GM12878 (cell line): ENCODE data around the gene CS. TPM values are rescaled to one million over a fixed set of nuclear protein-coding genes. Genes with fewer than 3 reads are reported as not detected.

Experiments used
- ATAC-seq: fragments of 200-7000 bp; cut with Tn5 transposase; 3 replicates; pipeline ENCODE4 v1.9.1; 2020; ENCODE audit warnings: mild to moderate bottlenecking, moderate library complexity
- BruUV-seq: library from RNA; stranded (reverse); fragments of 400-500 nt; replicated peaks from 2 replicates; lab custom pipeline; 2021; lab: Mats Ljungman, UMichigan
- CTCF ChIA-PET: fragments of 300-600 bp; sonication (Branson Sonifier 250); formaldehyde crosslinking; extraction: SDS; loops from one replicate; lab custom pipeline; 2021; ENCODE audit warnings: inconsistent platforms; lab: Yijun Ruan, JAX
- POLR2A ChIA-PET: fragments of 350-600 bp; formaldehyde crosslinking; extraction: SDS; loops from one replicate; lab custom pipeline; 2021; ENCODE audit warnings: inconsistent platforms; lab: Charles Lee
- RAD21 ChIA-PET: fragments of 300-600 bp; sonication (Branson Sonifier 250); formaldehyde crosslinking; loops from one replicate; lab custom pipeline; 2023; ENCODE audit warnings: antibody characterized with exemption; ENCODE audit not compliant: unreplicated experiment; lab: Charles Lee
- SMC1A ChIA-PET: fragments of 300-600 bp; sonication (Branson Sonifier 250); formaldehyde crosslinking; loops from one replicate; lab custom pipeline; 2023; ENCODE audit not compliant: unreplicated experiment, uncharacterized antibody; lab: Charles Lee
- DNase-seq: peaks from one replicate; pipeline ENCODE4 v3.0.0-alpha.2; 2011; ENCODE audit warnings: low read depth, low spot score
- FAIRE-seq: peaks from 3 replicates; lab custom pipeline; 2011; peaks lifted over from hg19 to GRCh38; lab: Jason Lieb, UNC
- H2AFZ ChIP-seq: 2 replicates; pipeline ENCODE4 v1.6.0; 2011; ENCODE audit warnings: low read depth, low read length, control low read depth; ENCODE audit not compliant: control insufficient read depth
- H3K27ac ChIP-seq: 2 replicates; pipeline ENCODE4 v1.5.1; 2011; ENCODE audit warnings: control low read depth; ENCODE audit not compliant: control insufficient read depth, insufficient read depth
- H3K27me3 ChIP-seq, 2 experiments: replicated peaks in 1 of 2; 2 replicates each; pipeline versions ENCODE4 v1.6.0 to v1.6.1; 2011; ENCODE audit warnings: low read length in 1 of 2; ENCODE audit not compliant: control insufficient read depth in 2 of 2, insufficient read depth in 2 of 2
- H3K36me3 ChIP-seq, 2 experiments: 2 replicates each; pipeline ENCODE4 v1.5.1; 2011; ENCODE audit warnings: low read length in 1 of 2; ENCODE audit not compliant: control insufficient read depth in 2 of 2, insufficient read depth in 2 of 2
- H3K4me1 ChIP-seq: 2 replicates; pipeline ENCODE4 v1.6.1; 2011; ENCODE audit warnings: mild to moderate bottlenecking, low read length, moderate library complexity, mixed read lengths; ENCODE audit not compliant: control insufficient read depth, insufficient read depth
- H3K4me2 ChIP-seq: 2 replicates; pipeline ENCODE4 v1.6.0; 2011; ENCODE audit warnings: control low read depth; ENCODE audit not compliant: control insufficient read depth, insufficient read depth
- H3K4me3 ChIP-seq: fragments of 200-600 bp; sonication (generic); 2 replicates; pipeline ENCODE4 v1.5.1; 2016
- H3K79me2 ChIP-seq: 2 replicates; pipeline ENCODE4 v1.6.0; 2011; ENCODE audit warnings: low read length; ENCODE audit not compliant: control insufficient read depth, insufficient read depth
- H3K9ac ChIP-seq: 2 replicates; pipeline ENCODE4 v1.8.0; 2011; ENCODE audit warnings: low read length, control low read depth, mixed read lengths; ENCODE audit not compliant: control insufficient read depth, insufficient read depth
- H3K9me3 ChIP-seq: replicated peaks from 3 replicates; pipeline ENCODE4 v1.5.1; 2011; ENCODE audit warnings: mild to moderate bottlenecking, low read length; ENCODE audit not compliant: control insufficient read depth, insufficient read depth
- H4K20me1 ChIP-seq: 2 replicates; pipeline ENCODE4 v1.6.0; 2011; ENCODE audit not compliant: control insufficient read depth, insufficient read depth
- BMI1 ChIP-seq: fragments of 450-650 bp; IDR thresholded peaks from 2 replicates; pipeline ENCODE4 v1.6.1; 2016; ENCODE audit warnings: mild to moderate bottlenecking, moderate library complexity, borderline replicate concordance
- FOXM1 ChIP-seq: IDR thresholded peaks from 2 replicates; pipeline ENCODE4 v1.6.1; 2012; ENCODE audit warnings: low read depth, mild to moderate bottlenecking, inconsistent platforms, low read length, moderate library complexity
- JUND ChIP-seq: IDR thresholded peaks from 2 replicates; pipeline ENCODE4 v1.6.1; 2012; ENCODE audit warnings: low read depth, mild to moderate bottlenecking, low read length, improper control_type of control experiment, moderate library complexity
- NKRF ChIP-seq: fragments of 450-650 bp; conservative IDR thresholded peaks from 2 replicates; pipeline ENCODE4 v1.6.1; 2017; ENCODE audit warnings: mild to moderate bottlenecking, moderate library complexity
- PRDM15 ChIP-seq: fragments of 450-650 bp; formaldehyde crosslinking; IDR thresholded peaks from 2 replicates; pipeline ENCODE4 v1.4.0; 2020; ENCODE audit warnings: mild to moderate bottlenecking, moderate library complexity
- WGBS: methylation state at CpG from one replicate; pipeline ENCODE4 v1.1.6; 2016; ENCODE audit warnings: low lambda C conversion rate; ENCODE audit not compliant: insufficient replicate concordance, insufficient coverage; ENCODE audit errors: missing lambda C conversion rate; 5-methylcytosine and 5-hydroxymethylcytosine counted together
- in situ Hi-C: fragments of 300-500 bp; cut with MboI; formaldehyde crosslinking; loops from 9 replicates; pipeline ENCODE4 v1.14.3; 2018; ENCODE audit warnings: mixed read lengths
- intact Hi-C: fragments of 100-400 bp; cut with micrococcal nuclease; formaldehyde crosslinking; loops from one replicate; pipeline ENCODE4 v1.14.2; 2022; ENCODE audit not compliant: unreplicated experiment
- polyA plus RNA-seq, 11 experiments: library from polyadenylated mRNA; depleted of rRNA in 4 of 11; unstranded in 6 of 11; stranded (reverse) in 5 of 11; fragments of >200 nt; fragmentation: Nextera tagmentation in 4 of 11; fragmentation: Illumina TruSeq in 1 of 11; extraction: Ambion mirVana in 4 of 11; extraction: Trizol in 1 of 11; gene quantifications; 1 replicate in 1 of 11; 2 replicates in 10 of 11; pipeline versions ENCODE4 v1.2.1 to v1.2.3, GENCODE V29; 2011 to 2016; ENCODE audit warnings: inconsistent platforms in 2 of 11, missing spikeins in 2 of 11, low read depth in 1 of 11
- total RNA-seq, 4 experiments: library from RNA; depleted of rRNA in 3 of 4; stranded (reverse); fragments of >200 nt in 3 of 4; fragmentation: Illumina TruSeq in 1 of 4; extraction: Trizol in 1 of 4; gene quantifications; 2 replicates each; pipeline versions ENCODE4 v1.2.1 to v1.2.3, GENCODE V29; 2013 to 2021

The CS gene
- total and polyA plus RNA-seq, 10 of the 15 experiments (the other 5 are each of a cell fraction or from before 2014, with no cell fraction given), result 64.9 to 276 (median 139) TPM

- ATAC-seq (no peak), DNase-seq (no peak), FAIRE-seq (no peak)
- Histone ChIP-seq H3K27me3 (no peaks in the 10 kb centered on the region), H3K36me3 (peaks cover 2 to 21% of the 10 kb centered on the region in 2 experiments; a peak in 3 of 4 replicates), H3K9ac (no peak overlapping the region), H3K27ac (no peak overlapping the region), H3K4me3 (no peak overlapping the region), H2AFZ (no peak overlapping the region), H4K20me1 (no peaks in the 10 kb centered on the region), H3K9me3 (no peaks in the 10 kb centered on the region), H3K4me2 (no peak overlapping the region), H3K4me1 (no peaks in the 10 kb centered on the region), H3K79me2 (no peaks in the 10 kb centered on the region; the same call in 1 of the 2 replicates)
- in situ Hi-C loops, result no loop called here
- RAD21 ChIA-PET, result no interaction called here
- TF ChIP-seq BMI1 (no peak), NKRF (no peak), PRDM15 (CRISPR knock-in tag) (no peak), JUND (no peak), FOXM1 (no peak)
- SMC1A ChIA-PET, result interaction anchor here (1.4 kb wide), 1 partner anchor 10 kb away, joined by 6 read pairs; no protein-coding TSS in a partner anchor
- WGBS, result 92% methylated on average over 2 of the region's 2 CpGs
- intact Hi-C loops, result no loop called here
- POLR2A ChIA-PET, result interaction anchor here (0.6 to 1.2 kb wide), 3 partner anchors 8 to 141 kb away, joined by 3 to 6 read pairs (median 6); partner anchors contain the start of gene PAN2
- CTCF ChIA-PET, result interaction anchor here (0.7 to 1.1 kb wide), 2 partner anchors 9 to 56 kb away, joined by 3 to 4 read pairs; no protein-coding TSS in a partner anchor
- BruUV-seq, result no TSS peak
Measured at GRCh38 chr12:56321027-56321426, 20.9 kb upstream of the CS start.
